K562 (cell line): ENCODE measurements around the gene PRPF8. TPM values are rescaled to one million over a fixed set of nuclear protein-coding genes. Genes with fewer than 3 reads are reported as not detected.
A peak's percentile ranks its signal among the peaks of the same experiment; 100 is the strongest.

Experiments
- ARID4B ChIP-seq: sonication (generic); formaldehyde crosslinking; IDR thresholded peaks from 2 replicates; pipeline ENCODE4 v1.8.0; 2022; ENCODE audit warnings: mild to moderate bottlenecking, missing genetic modification reagents
- ATF1 ChIP-seq, 2 experiments: fragments of 450-650 bp in 1 of 2; IDR thresholded peaks; 2 replicates each; pipeline ENCODE4 v1.6.1; 2016; ENCODE audit warnings: missing compliant biosample characterization in 1 of 2, missing genetic modification characterization in 1 of 2
- CXXC5 ChIP-seq: fragments of 250-450 bp; sonication (Bioruptor Pico); IDR thresholded peaks from 2 replicates; pipeline ENCODE4 v1.8.0; 2022; ENCODE audit warnings: inconsistent platforms, mild to moderate bottlenecking, moderate library complexity
- DPF2 ChIP-seq: fragments of 450-650 bp; IDR thresholded peaks from 2 replicates; pipeline ENCODE4 v1.6.1; 2016
- EP400 ChIP-seq: fragments of 450-650 bp; IDR thresholded peaks from 2 replicates; pipeline ENCODE4 v1.6.1; 2017; ENCODE audit warnings: antibody characterized with exemption, mild to moderate bottlenecking, moderate library complexity
- FOXK1 ChIP-seq: sonication (generic); formaldehyde crosslinking; IDR thresholded peaks from 2 replicates; pipeline ENCODE4 v1.8.0; 2022; ENCODE audit warnings: missing genetic modification reagents, mild to moderate bottlenecking, borderline replicate concordance
- GABPB1 ChIP-seq: sonication (generic); formaldehyde crosslinking; IDR thresholded peaks from 2 replicates; pipeline ENCODE4 v1.8.0; 2022; ENCODE audit warnings: mild to moderate bottlenecking, missing genetic modification reagents
- GATA2 ChIP-seq: sonication (generic); formaldehyde crosslinking; IDR thresholded peaks from 2 replicates; pipeline ENCODE4 v1.4.0; 2020; ENCODE audit warnings: mild to moderate bottlenecking, missing genetic modification reagents
- HDAC2 ChIP-seq: fragments of 450-650 bp; IDR thresholded peaks from 2 replicates; pipeline ENCODE4 v1.6.1; 2016; ENCODE audit warnings: mild to moderate bottlenecking
- NFYB ChIP-seq: IDR thresholded peaks from 2 replicates; pipeline ENCODE4 v1.6.1; 2011; ENCODE audit warnings: mild to moderate bottlenecking, moderate library complexity; ENCODE audit not compliant: insufficient read length; ENCODE audit errors: extremely low read depth
- NONO ChIP-seq, 2 experiments: fragments of 200-400 bp in 1 of 2; fragments of 450-650 bp in 1 of 2; formaldehyde crosslinking in 1 of 2; IDR thresholded peaks; 2 replicates each; pipeline ENCODE4 v1.6.1; 2017; ENCODE audit warnings: low read depth in 2 of 2, mild to moderate bottlenecking in 2 of 2, moderate library complexity in 2 of 2, low read length in 1 of 2
- NR0B1 ChIP-seq: fragments of 450-650 bp; IDR thresholded peaks from one replicate; pipeline ENCODE4 v1.6.1; 2018; ENCODE audit warnings: mild to moderate bottlenecking, moderate library complexity; ENCODE audit not compliant: partially characterized antibody
- POLR2A ChIP-seq: fragments of 450-650 bp; conservative IDR thresholded peaks from 2 replicates; pipeline ENCODE4 v1.6.1; 2016
- POLR2H ChIP-seq: IDR thresholded peaks from 2 replicates; pipeline ENCODE4 v1.6.1; 2016; ENCODE audit warnings: missing genetic modification characterization, low read depth, mild to moderate bottlenecking, control low read depth, missing compliant biosample characterization, moderate library complexity
- PRPF4 ChIP-seq: fragments of 200-400 bp; formaldehyde crosslinking; IDR thresholded peaks from one replicate; pipeline ENCODE4 v1.6.1; 2017; ENCODE audit warnings: low read length, low read depth, mild to moderate bottlenecking; ENCODE audit not compliant: insufficient read depth, poor library complexity, severe bottlenecking
- SP1 ChIP-seq: sonication (generic); formaldehyde crosslinking; IDR thresholded peaks from 2 replicates; pipeline ENCODE4 v1.8.1; 2022; ENCODE audit warnings: mild to moderate bottlenecking, missing genetic modification reagents
- TCF7L2 ChIP-seq: fragments of 150-350 bp; IDR thresholded peaks from 2 replicates; pipeline ENCODE4 v1.6.1; 2016; ENCODE audit warnings: low read depth, mild to moderate bottlenecking, low read length, moderate library complexity
- polyA plus RNA-seq, 8 experiments: library from polyadenylated mRNA; depleted of rRNA in 4 of 8; stranded (reverse) in 5 of 8; unstranded in 3 of 8; fragments of >200 nt; fragmentation: Nextera tagmentation in 2 of 8; fragmentation: Illumina TruSeq in 1 of 8; extraction: Ambion mirVana in 2 of 8; extraction: Trizol in 1 of 8; gene quantifications; 2 replicates each; pipeline versions ENCODE4 v1.2.1 to v1.2.3, GENCODE V29; 2011 to 2014; ENCODE audit warnings: inconsistent platforms in 1 of 8, missing spikeins in 1 of 8
- total RNA-seq, 7 experiments: library from RNA; depleted of rRNA in 6 of 7; stranded (reverse); fragments of >200 nt in 6 of 7; fragmentation: Illumina TruSeq in 2 of 7; extraction: Trizol in 2 of 7; gene quantifications; 2 replicates each; pipeline versions ENCODE4 v1.2.1 to v1.2.3, GENCODE V29; 2011 to 2021; ENCODE audit warnings: low replicate concordance in 1 of 7
- TF ChIP-seq, protein P1 (sequence below): fragments of 450-650 bp; IDR thresholded peaks from 2 replicates; pipeline ENCODE4 v1.6.1; 2016; ENCODE audit warnings: borderline replicate concordance
- TF ChIP-seq, protein P2 (sequence below): sonication (generic); formaldehyde crosslinking; IDR thresholded peaks from 2 replicates; pipeline ENCODE4 v1.9.0; 2022; ENCODE audit warnings: mild to moderate bottlenecking, missing genetic modification reagents

Gene PRPF8
- total and polyA plus RNA-seq, 9 of the 15 experiments (the other 6 are each of a cell fraction or from before 2014, with no cell fraction given), result 64.3 to 294 (median 85.9) TPM

- TF ChIP-seq ARID4B (CRISPR knock-in tag) (peak; percentile 72), POLR2A (peak; percentile 75), NFYB (peak; percentile 85), SP1 (peak; percentile 68; the same call in 1 of the 2 replicates), NR0B1 (no peak), POLR2H (tag) (peak; percentile 60; the same call in 1 of the 2 replicates), TCF7L2 (no peak), HDAC2 (peak; percentile 63; the same call in 1 of the 2 replicates), DPF2 (0 out of 2 replicates have a peak, but pooled peaks have one; percentile 35), CXXC5 (CRISPR knock-in tag) (peak; percentile 12; the same call in 1 of the 2 replicates), GABPB1 (CRISPR knock-in tag) (peak; percentile 32; the same call in 1 of the 2 replicates), EP400 (peak; percentile 90), NONO (IDR thresholded peaks at IDR 0.05; ENCODE audit: low read depth in 2 of 2, low read length in 1 of 2) (peak in 1 of 2 experiments; percentile 18; a peak in 1 of 4 replicates), PRPF4 (peak; percentile 28), GATA2 (CRISPR knock-in tag) (no peak), ATF1 (CRISPR knock-in tag; IDR thresholded peaks at IDR 0.05) (no peak), ATF1 (tag; IDR thresholded peaks at IDR 0.05) (peak; percentile 60; the same call in 1 of the 2 replicates), FOXK1 (peak; percentile 23; the same call in 1 of the 2 replicates)
- TF ChIP-seq, protein P1, sequence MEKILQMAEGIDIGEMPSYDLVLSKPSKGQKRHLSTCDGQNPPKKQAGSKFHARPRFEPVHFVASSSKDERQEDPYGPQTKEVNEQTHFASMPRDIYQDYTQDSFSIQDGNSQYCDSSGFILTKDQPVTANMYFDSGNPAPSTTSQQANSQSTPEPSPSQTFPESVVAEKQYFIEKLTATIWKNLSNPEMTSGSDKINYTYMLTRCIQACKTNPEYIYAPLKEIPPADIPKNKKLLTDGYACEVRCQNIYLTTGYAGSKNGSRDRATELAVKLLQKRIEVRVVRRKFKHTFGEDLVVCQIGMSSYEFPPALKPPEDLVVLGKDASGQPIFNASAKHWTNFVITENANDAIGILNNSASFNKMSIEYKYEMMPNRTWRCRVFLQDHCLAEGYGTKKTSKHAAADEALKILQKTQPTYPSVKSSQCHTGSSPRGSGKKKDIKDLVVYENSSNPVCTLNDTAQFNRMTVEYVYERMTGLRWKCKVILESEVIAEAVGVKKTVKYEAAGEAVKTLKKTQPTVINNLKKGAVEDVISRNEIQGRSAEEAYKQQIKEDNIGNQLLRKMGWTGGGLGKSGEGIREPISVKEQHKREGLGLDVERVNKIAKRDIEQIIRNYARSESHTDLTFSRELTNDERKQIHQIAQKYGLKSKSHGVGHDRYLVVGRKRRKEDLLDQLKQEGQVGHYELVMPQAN, result peak; percentile 79
- TF ChIP-seq, protein P2, sequence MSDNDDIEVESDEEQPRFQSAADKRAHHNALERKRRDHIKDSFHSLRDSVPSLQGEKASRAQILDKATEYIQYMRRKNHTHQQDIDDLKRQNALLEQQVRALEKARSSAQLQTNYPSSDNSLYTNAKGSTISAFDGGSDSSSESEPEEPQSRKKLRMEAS (CRISPR knock-in tag), result peak; percentile 74; the same call in 1 of the 2 replicates
Observed at GRCh38 chr17:1627982-1628855, 56.4 kb downstream of the PRPF8 start, which contains the start of gene SLC43A2 (continued).
